GM21390 (cell line): ENCODE results near the gene POLG2.
"Not testable (repeated sequence)": the region's sequence is repeated elsewhere in the genome, so short reads cannot be mapped to it uniquely, and the experiment has no call there.

Source experiments
- ATAC-seq: cut with Tn5 transposase; IDR thresholded peaks from one replicate; pipeline ENCODE4 v1.9.1; 2021; ENCODE audit not compliant: unreplicated experiment

Gene POLG2

DNA sequence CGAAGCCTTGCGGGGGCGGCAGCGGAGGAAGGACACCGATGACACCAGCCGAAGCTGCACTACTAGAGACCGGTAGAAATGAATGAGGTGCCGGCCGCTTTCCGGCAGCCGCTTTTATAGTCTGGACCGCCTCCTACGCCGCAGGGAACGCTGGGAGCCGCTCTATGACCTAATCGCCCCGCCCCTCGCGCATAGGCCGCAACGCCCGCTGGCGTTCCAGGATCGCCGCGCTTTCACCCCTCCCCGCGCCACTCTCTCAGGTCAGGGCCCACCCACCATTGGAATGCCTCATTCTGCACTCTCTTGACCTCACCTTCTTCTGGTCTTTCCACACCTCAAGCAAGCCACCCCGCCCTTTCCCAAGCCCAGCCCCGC is 9.3 kb upstream of the POLG2 start, which contains the start of gene DDX5:
Gene DDX5 (minus strand): TSS at position 89 of the 375 bp plus-strand sequence. CDS start 170 bp downstream, outside the sequence.
- ATAC-seq: peak; percentile 62

DNA sequence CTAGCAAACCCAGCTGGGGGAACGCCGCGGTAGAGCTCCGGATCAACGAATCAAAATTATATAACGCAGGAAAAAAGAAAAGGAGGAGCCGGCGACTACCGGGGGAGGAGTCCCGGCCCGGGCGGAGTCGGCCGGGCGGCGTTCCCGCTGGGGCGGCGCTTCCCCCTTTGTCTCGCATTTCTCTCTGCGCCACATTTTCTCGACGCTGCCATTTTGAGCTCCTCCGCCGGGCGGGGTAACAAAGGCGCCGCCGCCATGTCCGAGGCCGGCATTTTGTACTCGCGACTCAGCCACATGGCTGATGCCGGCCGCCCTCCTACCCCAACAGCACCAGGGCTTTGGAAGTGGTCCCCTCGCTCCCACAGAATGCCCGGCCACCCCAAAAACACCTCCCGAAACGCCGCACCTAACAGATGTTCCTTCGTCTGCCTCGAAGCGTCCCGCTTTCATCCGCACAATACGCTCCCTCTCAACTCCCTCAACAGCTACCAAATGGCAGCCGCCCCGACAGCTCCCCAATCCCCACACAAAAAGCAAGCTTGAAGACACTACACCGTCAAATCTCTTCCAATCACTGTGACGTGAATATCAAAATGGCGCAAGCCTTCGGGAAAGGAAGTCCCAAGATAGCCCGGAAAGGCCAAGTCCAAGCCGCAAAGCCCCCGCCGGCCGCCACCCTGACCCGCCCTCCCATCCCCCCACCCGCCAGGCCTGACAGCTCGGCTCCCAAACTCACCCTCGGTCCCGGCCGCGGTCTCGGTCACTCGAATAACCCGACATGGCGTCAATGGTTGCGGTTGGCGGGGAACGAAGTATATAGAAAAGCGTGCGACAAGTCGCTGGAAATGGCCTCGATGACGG is 8.7 kb upstream of the POLG2 start:
- peak; percentile 26 for ATAC-seq

DNA sequence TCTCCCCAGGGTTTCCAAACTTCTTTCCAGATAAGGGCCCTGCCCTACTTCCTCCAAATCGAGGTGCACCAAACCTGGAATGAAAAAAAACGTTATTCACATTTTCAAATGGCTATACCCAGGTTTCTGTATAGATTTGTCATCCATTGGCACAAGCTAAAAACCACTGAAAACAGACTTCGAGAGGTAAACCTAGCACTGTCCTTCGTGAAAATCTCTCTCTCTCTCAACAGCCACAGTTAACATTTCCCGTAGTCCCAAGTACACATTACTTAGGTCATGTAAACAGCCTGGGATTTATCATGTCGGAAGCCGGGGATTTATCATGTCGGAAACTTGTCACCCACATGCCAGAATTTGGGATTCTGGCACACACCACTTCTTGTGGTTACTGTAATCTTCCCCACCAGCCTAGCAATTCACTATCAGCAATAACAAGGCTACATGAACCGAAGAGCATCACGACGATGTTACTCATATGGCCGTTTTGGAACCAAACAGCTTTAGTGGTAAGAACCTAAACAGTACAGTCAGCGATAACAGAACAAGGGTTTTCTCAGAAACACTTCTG is 8.0 kb upstream of the POLG2 start:
- no peak for ATAC-seq

DNA sequence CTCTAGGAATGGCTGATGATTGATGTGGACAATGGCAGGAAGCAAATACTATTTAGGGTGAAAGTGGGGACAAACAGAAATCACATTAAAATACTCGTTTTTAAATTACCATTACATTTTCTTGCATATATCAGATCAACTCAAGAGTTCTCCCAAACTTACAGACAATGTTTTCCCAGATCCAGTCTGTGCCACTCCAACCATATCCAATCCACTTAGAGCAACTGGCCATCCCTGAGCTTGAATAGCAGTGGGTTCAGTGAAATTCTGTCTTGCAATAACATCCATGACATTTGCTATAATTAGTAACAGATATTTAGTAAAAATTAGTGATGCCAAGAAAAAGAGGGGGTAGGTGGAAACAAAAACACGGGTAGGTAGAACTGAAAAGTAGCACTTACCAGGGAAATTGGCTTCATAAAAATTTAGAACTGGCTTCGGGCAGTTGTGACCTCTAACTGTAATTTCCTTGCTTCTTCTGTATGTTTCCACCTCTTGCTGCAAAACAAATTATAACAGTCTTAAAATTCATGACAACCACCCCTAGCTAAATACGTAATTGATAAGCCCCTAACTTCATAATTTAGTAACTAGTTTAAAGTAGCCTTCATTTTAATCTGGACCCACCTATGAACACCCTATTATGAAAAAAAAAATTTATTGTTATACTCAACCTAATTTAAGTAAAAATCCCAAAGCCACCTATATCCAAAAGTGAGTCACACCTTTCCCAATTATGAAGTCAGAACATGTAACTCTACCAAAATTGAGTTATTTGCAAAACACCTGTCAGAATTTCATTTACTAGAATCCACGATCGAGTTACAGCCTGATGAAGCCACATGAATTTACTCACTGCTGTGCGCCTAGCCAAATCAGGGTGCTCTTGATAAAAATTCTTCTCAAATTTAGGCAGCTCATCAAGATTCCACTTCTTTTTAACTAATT is 7.2 kb upstream of the POLG2 start:
- ATAC-seq: no peak

DNA sequence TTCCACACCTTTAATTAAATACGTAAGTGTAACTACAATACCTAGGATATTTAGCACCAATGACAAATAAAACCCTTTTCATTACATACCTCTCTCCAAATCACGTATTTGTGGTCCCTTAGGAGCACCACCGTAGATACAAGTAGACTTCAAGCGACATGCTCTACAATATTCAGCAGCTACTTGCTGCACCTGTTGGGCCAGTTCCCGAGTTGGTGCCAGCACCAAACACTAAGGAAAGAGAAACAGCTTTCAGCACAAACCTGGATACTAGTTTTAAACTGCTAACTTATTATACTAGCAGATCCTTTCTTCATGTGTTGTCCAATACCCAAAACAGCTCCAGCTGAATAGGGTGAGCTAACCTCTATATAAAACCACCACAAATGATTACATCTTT is 6.5 kb upstream of the POLG2 start:
- no peak for ATAC-seq

DNA sequence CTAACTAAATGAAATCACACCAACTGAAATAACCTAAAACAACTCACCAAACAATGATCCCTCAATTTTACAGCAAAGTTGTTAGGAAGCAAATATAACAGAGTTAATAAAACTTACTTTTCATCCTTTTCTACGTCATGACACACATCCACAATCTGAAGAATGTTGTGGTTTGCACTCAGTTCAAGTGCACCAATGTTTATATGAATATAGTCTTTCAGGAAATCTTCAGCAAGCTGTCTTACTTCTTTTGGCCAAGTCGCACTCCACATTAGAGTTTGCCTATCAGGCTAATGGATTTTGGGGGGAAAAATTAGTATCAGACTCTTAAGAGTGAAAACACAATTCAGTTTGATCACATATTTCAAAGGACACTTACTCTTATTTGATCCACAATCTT is 6.0 kb upstream of the POLG2 start:
- no peak for ATAC-seq

DNA sequence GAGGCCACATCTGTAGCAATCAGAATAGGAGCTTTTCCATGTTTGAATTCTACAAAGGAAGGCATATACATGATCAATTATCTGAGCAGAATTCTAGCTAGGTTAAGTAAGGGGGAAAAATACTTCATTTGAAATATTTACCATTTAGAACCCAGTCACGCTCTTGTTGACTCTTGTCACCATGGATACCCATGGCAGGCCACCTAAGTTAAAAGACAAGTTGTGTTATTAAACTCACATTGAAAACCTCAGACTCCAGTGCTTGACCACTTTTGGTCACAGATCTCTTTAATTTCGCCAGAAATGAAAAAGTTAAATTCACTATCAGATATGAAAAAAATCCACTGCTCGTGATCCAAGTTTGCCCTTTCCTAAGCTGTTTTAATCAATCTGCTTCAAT is 5.2 kb upstream of the POLG2 start:
- ATAC-seq: no peak

DNA sequence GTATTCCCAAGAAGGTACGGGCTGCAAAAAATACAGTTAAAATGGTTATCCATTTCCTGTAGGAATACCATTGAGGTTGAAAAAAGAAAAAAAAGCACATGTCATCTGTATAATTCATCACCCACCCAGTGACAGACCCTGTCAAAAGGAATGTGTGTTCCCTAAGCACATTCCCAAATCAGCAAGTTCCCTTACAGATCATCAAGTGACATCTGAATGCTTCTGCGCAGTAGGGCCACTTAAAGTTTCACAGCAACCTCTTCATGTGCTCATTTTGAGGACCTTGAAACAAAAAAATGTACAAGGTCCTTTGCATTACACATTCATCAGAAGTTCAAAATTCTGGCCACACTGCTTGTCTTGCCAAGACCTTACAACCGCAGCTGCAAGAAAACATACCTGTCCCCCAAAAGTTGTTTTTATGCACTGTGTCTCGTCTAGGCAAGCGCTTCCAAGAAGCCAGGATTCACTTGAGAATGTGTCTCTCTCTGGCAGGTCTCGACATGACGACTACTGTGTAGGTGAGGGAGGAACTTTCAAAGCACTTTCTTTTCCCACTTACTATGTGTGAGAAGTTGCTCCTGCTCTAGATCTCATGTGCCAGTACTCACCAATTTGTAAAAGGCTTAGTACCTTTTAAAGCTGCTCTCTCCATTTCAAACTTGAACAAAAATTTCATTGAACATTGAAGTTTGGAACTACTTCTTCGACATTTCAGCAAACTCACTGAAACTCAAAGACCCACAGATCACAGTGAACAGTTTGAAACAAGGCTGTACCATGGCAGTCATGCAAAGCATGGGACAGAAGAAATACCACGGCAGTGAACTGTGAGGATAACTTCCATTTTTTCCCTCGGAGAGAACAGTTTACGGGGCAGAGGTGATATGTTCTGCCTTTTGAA is 4.3 kb upstream of the POLG2 start:
- ATAC-seq: no peak

DNA sequence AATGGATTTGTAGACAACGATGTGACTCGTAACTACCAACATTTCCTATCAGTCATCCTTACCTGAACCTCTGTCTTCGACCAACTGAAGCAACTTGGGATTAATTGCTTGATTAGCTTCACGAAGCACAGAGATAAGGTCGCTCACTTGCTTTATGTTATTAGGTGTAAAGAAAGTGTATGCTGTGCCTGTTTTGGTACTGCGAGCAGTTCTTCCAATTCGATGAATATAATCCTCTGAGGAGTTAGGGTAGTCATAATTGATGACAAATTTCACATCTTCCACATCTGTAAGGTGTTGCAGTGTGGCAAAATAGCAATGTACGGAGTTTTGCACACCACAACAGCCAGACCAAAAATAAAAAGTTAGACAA is 3.6 kb upstream of the POLG2 start:
- no peak for ATAC-seq

DNA sequence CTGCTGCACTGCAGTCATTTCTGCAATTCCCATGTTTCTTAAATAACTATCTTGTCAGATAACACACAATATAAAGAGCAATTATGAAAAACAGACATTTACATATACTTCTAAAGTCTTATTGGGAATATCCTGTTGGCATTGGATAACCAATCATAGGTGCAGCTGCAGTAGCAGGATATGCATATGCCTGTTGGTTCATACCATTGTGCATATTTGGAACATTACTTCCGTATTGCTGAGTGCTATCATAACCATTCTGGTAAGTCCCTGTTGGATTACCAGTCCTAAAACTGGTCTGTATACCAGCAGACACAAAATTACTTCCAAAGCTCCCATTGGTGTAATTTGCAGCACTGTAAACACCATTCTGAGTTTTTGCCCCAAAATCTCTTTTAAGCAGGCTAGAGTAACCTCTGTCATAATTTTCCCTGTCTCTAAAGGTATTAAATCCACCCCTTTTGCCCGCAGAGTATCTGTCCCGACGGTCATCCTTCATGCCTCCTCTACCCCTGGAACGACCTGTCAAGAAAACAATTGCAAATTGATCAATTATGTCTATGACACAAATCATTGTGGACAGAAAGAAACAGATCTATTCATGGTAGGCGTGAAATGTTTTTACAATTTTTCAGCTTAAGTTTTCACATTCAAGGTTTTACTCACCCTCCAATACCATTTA is 3.1 kb upstream of the POLG2 start:
- ATAC-seq: no peak

DNA sequence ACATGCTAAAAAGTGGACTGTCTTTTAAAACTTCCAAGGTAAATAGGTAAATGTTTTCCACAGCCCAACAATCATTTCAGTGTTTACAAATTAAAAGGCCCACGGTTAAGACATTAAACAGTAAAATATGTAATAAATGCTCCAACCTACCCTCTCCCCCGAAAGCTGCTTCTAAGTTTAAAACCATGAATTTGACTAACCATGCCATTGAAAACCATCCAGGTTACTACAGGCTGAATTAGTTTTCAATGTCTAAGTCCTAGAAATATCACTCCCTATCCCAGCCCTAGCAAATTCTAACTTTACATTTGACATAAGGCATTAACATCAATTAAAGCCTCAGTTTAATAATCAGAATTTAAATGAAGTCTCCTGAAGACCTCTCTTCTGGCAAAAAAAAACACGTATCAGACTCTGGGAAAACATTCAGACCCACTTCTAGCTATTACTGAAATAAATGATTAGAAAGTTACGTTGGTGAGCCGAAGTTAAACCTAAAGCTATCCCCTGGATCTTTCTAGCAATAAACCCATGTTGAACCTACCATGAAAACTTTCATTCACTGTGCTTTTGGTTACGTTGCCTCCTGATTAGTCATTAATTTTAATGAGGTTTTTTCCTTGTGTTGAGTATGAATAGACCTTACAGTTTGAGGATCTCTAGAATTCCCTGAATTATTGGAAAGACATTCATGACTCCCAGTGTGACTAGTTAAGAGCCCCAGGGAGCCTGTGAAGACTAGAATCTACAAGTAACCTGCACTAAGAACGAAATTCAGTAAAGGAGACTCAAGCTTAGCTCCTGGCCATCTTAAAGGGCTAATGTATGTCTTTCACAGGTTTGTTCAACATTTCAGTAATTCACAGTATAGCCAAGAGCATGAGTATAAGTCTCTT is 1.7 kb upstream of the POLG2 start:
- ATAC-seq: no peak

DNA sequence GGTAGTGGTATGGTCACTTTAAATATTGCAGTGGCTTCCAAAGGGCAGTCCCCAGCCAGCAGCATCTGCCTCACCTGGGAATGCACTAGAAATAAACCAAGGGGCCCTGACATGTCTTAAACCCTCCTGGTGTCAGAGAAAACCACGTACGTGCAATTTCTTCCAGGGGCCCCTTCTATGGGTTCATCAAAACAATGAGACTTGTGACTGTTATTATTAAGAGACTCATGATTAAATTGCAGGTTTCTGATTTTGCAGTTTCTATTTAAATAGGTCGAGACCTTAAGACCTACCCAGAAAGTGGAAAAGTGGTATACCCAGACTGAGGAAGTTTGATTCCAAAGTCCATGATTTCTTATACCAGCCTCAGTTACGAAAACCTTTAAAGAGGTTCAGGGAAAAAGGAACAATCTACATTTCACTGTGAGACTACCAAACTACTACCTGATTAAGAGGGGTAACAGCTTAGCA is 746 bp upstream of the POLG2 start:
- ATAC-seq: no peak

DNA sequence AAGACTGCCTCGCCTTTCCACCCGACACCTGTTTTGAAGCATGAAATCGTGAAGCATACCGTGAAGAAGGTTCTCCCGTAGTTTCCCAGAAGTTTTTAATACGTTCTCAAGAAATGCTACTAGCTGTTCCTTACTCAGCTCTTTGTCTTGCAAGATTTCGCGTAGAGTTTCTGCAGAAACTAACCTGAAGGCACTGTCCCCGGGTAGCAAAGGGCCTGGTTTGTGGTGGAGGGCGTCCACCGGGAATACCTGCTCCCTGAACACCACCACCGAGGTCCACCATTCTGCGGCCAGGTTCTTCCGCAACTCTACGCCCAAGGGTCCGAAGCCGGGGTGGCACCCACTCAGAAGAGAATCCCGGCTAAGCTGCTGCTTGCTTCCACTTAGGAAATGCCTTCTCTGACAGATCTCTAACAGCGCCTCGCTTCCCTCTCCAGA is 487 bp downstream of the POLG2 start:
- no peak for ATAC-seq

DNA sequence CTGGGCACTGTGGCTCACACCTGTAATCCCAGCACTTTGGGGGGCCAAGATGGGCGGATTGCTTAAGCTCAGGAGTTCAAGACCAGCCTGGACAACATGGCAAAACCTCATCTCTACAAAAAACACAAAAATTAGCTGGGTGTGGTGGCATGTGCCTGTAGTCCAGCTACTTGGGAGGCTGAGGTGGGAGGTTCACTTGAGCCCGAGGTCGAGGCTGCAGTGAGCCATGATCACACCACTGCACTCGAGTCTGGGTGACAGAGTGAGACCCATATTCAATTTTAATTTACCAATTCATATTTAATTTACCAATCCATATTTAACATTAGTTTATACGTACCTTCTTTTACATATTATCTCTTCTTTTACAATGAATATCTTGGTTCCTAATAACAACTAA is 1.6 kb downstream of the POLG2 start:
- ATAC-seq: not testable (repeated sequence)

DNA sequence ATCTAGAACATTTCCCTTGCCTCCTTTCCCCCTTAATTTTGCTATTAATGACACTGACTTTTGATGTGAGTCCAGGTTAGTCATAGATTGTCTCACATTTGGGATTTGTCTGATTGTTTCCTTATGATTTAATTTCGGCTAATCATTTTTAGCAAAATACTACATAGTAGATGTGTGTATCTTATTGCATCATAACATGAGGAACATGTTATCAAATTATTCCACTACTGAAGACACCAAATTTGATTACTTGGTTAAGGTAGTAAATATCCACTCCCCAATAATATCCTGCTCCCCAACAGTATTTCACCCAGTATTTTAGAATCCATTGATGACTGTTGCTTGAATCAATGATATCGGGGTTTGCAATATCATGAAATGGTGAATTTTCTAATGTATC is 2.7 kb downstream of the POLG2 start:
- no peak for ATAC-seq

DNA sequence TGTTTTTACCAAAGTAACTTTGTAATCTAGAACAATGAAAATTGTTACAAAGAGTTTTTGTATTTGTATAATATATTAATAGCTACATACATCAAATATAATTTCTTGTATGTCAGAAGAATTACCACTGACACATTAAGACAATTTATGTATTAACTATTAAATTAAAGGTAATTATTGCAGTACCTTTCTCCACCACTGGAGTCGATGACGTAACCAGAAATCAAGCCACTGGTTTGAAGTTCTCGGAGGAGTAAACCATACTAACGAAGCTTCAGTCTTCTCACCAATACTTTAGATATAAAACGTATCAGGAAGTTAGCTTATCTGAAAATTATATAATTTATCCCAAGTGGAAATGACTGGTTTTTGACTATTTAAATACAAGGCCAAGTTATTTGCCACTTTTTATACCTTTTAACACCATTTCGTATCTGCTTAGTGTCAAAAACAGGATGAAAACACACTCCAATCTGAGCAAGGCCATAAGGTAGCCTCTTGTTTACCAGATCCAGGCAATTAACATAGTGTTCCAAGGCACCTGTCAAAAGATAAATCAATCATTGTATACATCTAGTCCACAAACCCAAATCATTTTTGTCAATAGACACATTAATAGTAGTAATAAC is 4.3 kb downstream of the POLG2 start:
- no peak for ATAC-seq

DNA sequence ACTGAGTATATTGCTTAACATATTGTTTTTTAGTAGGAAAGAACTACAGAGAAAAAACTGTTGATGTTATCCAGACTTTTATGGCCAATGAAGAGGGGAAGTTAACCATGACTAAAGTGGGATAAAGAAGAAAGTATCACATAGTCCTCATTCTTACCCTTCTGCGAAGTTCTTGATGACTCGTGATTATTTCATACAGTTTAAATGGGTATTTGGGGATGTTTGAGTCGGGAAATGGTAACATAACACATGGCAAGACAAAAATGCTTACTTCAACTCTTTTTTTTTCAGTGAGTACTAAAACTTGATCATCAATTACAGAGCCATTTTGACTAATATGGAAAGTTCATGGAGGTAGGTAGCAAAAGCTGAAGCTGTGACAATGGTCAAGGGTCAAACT is 4.9 kb downstream of the POLG2 start:
- no peak for ATAC-seq
